Measurements from ENCODE around the gene KIF3C.
"Not testable (repeated sequence)": the region's sequence is repeated elsewhere in the genome, so short reads cannot be mapped to it uniquely, and the experiment has no call there.

The KIF3C gene

DNA sequence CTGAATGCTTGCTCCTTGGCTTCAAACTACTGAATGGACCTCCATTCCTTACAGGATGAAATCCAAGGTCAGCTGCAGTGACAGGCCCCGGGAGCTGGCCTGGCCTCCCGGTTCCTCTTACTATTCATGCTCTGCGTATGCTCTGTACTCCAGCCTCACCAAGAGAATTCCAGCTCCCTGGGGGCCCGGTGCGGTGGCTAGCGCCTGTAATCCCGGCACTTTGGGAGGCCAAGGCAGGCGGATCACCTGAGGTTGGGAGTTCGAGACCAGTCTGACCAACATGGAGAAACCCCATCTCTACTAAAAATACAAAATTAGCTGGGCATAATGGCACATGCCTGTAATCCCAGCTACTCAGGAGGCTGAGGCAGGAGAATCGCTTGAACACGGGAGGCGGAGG, 23.7 kb downstream of the KIF3C start:
- DNase-seq = not testable (repeated sequence)

- DNase-seq = no peak
Measured at GRCh38 chr2:25957743-25958142, 24.6 kb downstream of the KIF3C start.

DNA sequence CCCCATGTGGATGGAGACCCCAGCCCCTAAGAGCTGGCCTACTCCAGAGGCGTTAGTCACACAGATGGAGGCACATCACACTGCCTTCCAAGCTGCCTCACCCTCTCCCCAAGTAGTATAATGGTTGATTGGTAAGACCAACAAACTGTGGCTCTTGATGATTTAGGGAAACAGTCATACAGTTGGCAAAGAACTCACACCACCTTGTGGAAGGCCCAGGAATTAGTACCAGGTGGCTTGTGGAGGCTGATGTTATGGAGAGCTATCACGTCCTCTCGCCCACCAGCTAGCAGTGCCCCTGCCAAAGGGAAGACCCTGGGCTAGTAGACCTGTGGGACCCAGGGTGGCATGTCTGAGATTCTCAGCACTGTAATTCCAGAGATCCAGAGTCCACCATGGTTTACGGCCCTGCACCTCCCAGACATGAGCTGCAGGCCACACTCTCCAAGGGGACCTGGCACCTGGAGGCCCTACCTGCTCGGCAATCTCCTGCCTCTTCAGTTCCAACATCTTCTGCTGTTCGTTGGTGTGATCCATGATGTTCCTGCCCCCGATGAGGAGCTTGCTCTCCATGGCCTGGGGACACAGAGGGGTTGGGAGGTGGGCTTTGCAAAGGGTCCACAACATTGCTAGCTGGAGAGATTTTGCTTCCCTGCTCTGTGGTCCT, 26.3 kb downstream of the KIF3C start:
- no peak for DNase-seq

DNA sequence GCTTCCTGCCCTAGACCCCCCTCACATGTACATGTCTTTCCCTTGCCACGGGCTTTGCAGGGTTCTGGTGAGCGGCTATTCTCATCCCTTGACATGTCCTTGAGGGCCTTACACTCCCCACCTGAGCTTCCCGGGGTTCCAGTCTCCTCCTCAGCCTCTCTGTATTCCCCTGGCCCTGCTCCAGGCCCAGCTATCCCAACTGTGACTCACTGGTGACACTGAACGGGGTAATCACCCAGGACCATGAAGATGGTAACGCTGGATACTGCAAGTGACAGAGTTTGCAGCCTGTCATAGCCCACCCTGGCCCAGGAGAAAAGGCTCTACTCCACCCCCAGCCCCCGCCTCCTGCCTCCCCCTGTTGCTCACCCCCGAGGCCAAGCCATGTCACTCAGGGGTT, 27.3 kb downstream of the KIF3C start:
- no peak for DNase-seq

DNA sequence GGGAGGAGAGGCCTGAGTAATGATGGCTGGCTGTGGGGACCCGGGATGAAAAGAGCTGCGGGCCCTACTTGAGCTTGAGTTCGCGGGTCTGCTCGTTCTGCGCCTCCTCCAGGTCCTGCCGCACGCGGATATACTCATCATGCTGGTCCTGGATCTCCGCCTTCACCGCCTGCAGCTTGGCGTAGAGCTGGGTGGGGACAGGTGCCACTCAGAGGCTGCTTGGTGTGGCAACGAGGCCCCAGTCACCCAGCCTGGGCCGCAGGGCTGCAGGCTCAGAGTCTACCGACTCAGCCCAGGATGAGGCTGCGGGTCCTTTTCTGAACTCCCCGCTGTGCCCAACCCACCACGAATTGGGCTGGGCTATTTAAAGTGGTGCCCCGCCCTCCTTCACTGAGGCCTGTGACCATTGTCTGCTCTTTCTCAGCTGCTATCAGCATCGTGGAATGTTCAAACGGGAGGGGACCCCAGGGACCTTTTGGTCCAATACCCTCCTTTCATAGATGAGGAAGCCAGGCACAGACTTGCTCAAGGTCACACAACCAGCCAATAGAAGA, 28.0 kb downstream of the KIF3C start:
- no peak for DNase-seq

- peak; percentile 15 to 48 (median 36) for DNase-seq
Measured at GRCh38 chr2:25951071-25951547, 31.2 kb downstream of the KIF3C start.

- no peak for DNase-seq
Measured at GRCh38 chr2:25948437-25948836, 33.9 kb downstream of the KIF3C start.

DNA sequence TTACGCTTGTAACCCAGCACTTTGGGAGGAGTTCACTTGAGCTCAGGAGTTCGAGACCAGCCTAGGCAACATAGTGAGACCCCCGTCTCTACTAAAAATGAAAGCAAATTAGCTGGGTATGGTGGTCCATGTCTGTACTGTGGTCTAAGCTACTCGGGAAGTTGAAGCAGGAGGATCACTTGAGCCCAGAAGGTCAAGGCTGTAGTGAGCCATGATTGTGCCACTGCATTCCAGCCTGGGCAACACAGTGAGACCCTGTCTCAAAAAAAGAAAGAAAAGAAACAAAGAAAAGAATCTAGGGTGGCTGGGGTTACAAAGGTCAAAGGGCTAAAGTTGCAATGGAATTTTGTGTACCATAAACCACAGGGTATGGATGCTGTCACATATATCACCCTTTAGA, 41.3 kb downstream of the KIF3C start:
- no peak for DNase-seq

DNA sequence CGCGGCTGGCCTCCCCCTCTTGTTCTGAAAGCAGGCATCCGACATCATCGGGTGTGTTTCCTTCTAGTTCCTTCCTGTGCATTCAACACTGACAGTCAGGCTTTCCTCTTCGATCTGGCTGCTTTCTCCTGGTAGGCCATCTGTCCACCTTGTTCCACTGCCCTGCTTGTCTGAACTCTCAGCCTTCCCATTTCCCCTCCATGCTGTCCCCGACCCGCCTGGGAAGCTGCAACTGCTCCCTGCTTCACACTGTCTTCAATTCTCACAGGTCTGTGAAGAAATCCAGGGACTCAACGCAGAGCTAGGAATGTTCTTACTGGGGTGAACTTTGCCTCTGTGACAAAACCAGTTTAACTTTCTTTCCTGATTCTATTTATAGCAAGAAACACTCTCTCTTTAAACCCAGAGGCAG, 43.0 kb downstream of the KIF3C start:
- DNase-seq = no peak

GRCh38 chr2:25938345-25938744, 44.0 kb downstream of the KIF3C start:
- DNase-seq = no peak

- DNase-seq = no peak
Measured at GRCh38 chr2:25936889-25937545, 45.3 kb downstream of the KIF3C start.

GRCh38 chr2:25933622-25934021, 48.7 kb downstream of the KIF3C start:
- DNase-seq = no peak

GRCh38 chr2:25929789-25930473, 52.4 kb downstream of the KIF3C start:
- DNase-seq = no peak

GRCh38 chr2:25928668-25929067, 53.6 kb downstream of the KIF3C start:
- DNase-seq = no peak

DNA sequence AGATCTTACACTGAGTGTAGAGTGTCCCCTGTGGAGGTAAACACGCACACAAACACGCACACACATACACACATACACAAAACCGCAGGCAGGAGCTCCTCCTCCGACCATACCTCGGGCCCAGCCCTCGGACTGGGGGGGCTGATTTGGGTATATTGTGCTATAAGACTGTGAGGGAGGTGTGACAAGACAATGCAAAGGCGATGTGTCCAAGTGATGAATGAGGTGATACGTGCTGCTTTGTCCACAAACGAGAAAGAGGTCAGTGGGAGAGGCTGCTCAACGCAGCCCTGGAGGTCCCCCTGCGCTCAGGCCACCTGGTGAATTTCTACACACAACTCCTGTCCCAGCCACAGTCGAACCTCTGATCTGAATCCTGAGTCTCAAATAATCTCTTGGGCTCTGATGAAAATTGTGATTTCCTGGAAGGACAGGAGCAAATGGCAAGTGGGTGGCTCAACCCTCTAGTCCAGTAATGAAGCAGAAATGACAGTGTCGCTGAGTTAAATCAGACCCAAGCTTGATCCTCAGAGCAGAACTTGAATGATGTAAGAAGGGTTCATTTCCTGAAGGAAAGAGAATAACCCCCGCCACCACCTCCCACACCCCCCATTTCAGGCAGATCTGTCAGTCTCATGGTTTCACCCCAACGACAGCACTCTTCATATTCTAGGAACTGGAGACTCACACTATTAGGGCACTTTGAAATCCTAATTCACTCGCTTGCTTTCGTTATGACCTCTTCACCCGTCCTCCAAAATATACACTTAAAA, 55.1 kb downstream of the KIF3C start:
- DNase-seq = no peak

DNA sequence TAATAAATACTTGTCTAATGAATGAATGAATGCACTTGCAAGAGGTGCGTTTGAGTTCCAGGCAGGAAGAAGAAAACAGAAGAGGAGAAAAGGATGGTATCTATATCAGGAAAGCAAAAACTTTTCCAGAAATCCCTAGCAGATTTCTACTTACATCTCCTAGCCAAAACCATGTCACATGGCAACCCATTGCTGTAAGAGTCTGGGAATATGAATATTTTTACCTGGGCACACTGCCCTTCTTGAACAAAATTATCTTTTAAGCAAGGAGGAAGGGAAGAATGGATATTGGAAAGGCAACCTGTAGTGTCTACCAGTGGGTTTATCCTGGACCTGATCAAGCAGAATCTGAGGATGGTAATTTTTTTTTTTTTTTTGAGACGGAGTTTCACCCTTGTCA, 59.8 kb downstream of the KIF3C start:
- no peak for DNase-seq

DNA sequence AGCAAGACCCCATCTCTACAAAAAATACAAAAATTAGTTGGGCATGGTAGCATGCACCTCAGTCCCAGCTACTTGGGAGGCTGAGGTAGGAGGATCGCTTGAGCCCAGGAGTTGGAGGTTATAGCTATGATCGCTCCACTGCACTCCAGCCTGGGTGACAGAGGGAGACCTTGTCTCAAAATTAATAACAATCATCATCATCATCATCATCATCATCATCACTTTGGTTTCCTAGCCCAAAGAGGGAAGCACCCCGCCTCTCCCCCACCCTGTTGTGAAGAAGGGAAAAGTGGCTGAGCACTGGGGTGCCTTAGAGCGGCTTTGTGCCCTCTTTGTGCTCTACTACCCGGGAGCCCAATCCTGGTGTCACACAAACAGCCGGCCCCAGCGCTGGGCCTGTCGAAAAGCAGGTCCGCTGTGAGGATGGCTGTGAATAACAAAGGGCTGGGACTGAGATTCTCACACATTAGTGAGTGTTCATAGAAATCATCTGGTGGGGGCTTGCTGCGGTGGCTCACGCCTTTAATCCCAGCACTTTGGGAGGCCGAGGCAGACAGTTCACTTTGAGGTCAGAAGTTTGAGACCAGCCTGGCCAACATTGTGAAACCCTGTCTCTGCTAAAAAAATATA, 61.4 kb downstream of the KIF3C start:
- no peak for DNase-seq

GRCh38 chr2:25920336-25920735, 62.0 kb downstream of the KIF3C start:
- DNase-seq = no peak

GRCh38 chr2:25917832-25918231, 64.5 kb downstream of the KIF3C start:
- no peak for DNase-seq

- not testable (repeated sequence) for DNase-seq
Measured at GRCh38 chr2:25917411-25917810, 64.9 kb downstream of the KIF3C start.

GRCh38 chr2:25915944-25916772, 66.1 kb downstream of the KIF3C start:
- peak in 1 of 4 experiments; percentile 18 for DNase-seq
